ENCODE results near the gene TIPARP.
"Not testable (repeated sequence)": the region's sequence is repeated elsewhere in the genome, so short reads cannot be mapped to it uniquely, and the experiment has no call there.

The TIPARP gene

DNA sequence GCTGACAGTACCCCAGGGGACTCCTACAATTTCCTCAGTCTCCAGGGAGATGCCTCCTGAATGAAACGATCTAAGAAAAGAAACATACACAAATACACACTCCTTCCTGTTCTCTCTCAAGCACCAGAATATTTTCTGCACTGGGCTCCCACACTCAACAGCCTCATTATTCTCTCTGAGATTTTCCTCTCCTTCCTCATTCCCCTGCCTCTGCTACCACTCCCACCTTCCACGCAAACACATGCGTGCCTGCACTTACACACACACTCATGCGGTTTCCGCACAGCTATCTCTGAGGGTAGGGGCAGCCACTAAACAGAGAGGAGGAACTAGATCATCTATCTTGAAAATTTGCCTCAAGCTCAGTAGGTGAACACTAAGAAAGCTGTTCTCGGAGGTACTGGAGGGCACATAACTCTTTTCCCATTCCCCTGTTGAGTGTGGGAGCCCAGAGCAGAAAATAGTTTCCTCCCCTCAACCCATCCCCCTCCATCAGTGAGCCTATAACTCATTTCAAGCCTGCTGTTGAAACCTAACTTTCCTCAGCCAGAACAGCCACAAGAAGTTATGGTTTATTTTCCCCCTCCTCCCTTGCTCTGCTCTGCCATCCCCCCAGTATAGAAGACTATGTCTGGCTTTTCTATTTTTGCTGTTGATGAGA is 30.5 kb upstream of the TIPARP start:
- ChIA-PET CTCF (interaction anchor here (1.2 to 1.8 kb wide), 5 partner anchors 10 to 493 kb away, joined by 4 to 5 read pairs (median 4); partner anchors contain the start of gene SSR3), POLR2A (interaction anchor here (1.1 to 1.5 kb wide), 2 partner anchors 14 to 97 kb away, joined by 3 read pairs; no protein-coding TSS in a partner anchor)
- TF ChIP-seq, protein P1, sequence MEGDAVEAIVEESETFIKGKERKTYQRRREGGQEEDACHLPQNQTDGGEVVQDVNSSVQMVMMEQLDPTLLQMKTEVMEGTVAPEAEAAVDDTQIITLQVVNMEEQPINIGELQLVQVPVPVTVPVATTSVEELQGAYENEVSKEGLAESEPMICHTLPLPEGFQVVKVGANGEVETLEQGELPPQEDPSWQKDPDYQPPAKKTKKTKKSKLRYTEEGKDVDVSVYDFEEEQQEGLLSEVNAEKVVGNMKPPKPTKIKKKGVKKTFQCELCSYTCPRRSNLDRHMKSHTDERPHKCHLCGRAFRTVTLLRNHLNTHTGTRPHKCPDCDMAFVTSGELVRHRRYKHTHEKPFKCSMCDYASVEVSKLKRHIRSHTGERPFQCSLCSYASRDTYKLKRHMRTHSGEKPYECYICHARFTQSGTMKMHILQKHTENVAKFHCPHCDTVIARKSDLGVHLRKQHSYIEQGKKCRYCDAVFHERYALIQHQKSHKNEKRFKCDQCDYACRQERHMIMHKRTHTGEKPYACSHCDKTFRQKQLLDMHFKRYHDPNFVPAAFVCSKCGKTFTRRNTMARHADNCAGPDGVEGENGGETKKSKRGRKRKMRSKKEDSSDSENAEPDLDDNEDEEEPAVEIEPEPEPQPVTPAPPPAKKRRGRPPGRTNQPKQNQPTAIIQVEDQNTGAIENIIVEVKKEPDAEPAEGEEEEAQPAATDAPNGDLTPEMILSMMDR (IDR thresholded peaks at IDR 0.05; ENCODE audit: control extremely low read depth, extremely low read depth, low read depth, missing control alignments): no peak
- peak; percentile 35 for DNase-seq (ENCODE audit: extremely low spot score)

DNA sequence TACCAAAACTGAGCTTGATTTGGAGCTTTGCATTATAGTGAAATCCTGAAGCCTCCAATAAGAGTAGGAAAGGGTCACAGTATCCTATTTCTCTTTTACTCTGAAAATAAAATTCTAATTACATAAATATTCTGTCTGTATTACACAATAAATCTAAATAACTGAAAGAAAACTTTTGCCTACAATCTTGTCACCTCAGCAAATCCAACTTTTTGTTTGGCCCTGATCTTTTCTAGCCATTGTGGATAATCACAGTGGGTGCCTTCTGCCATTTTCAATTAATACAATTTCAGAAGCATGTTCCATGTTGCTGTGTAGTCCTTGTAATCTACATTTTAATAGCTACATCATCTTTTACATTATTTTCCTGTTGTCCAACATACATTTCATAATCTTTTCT is 29.4 kb upstream of the TIPARP start:
- TF ChIP-seq, protein P1 (IDR thresholded peaks at IDR 0.05; ENCODE audit: control extremely low read depth, extremely low read depth, low read depth, missing control alignments): no peak
- POLR2A ChIA-PET: no interaction called here
- CTCF ChIA-PET: interaction anchor here (0.9 to 2.3 kb wide), 8 partner anchors 8 to 438 kb away, joined by 3 to 9 read pairs (median 4); partner anchors contain the start of gene SSR3
- no peak for DNase-seq (ENCODE audit: extremely low spot score)

DNA sequence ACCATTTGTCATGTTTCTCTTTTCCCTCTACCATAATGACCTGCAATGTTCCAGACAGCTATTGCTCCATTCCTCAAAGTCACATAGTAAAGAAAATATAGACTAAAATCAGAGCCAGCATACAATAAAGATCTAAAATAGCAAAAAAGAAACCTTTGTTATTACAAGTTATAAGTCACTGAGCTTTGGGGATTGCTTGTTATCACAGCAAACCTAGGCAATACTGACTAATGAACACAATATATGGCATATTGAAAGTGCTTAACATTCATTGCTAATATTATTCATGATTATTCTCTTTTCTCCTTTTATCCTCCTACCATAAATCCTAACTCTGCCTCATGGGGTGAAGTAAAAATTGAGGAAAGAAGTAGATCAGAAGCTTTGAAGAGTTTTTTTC is 27.4 kb upstream of the TIPARP start:
- ChIA-PET CTCF (interaction anchor here (0.8 to 2.3 kb wide), 6 partner anchors 8 to 481 kb away, joined by 3 to 9 read pairs (median 4); partner anchors contain the start of gene TIPARP), POLR2A (interaction anchor here (0.5 kb wide), 1 partner anchor 493 kb away, joined by 4 read pairs; no protein-coding TSS in a partner anchor)
- DNase-seq (ENCODE audit: extremely low spot score): no peak
- TF ChIP-seq, protein P1 (IDR thresholded peaks at IDR 0.05; ENCODE audit: control extremely low read depth, extremely low read depth, low read depth, missing control alignments): no peak

DNA sequence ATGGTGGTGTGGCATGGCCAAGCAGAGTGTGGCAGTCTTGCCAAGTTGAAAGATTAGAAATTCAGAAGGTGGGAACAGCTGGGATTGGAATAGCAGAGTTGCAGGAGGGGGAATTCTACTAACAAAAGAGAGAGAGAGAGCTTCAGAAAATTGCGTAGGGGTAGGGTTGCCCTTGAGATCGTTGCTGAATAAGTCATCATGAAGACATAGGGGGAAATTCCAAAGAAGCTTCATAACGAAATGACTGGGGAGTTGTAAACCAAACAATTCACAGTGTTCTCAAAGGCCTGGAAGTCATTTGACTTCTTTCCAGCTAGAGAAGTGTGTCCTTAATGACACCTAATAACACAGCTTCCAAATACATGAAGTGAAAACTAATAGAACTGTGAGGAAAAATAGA is 26.3 kb upstream of the TIPARP start:
- CTCF ChIA-PET: interaction anchor here (0.7 to 2.2 kb wide), 10 partner anchors 8 to 489 kb away, joined by 3 to 9 read pairs (median 4); partner anchors contain the start of gene TIPARP
- DNase-seq (ENCODE audit: extremely low spot score): no peak
- TF ChIP-seq, protein P1 (IDR thresholded peaks at IDR 0.05; ENCODE audit: control extremely low read depth, extremely low read depth, low read depth, missing control alignments): no peak
- POLR2A ChIA-PET: no interaction called here

DNA sequence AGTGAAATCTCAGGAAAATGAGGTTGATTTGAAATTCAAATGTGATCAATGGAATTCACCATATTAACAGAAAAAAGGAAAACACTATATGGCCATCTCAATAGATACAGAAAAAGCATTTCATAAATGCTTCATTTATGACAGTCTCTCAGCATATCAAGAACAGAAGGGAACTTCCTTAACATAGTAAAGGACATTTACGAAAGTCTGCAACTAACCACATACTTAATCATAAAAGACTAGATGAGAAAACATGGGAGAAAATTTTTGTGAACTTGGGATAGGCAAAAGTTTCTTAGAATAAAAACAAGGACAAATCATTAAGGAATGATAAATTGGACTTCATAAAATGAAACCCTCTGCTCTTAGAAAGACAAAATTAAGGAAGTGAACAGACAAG is 24.7 kb upstream of the TIPARP start:
- CTCF ChIA-PET: no interaction called here
- POLR2A ChIA-PET: no interaction called here
- TF ChIP-seq, protein P1 (IDR thresholded peaks at IDR 0.05; ENCODE audit: control extremely low read depth, extremely low read depth, low read depth, missing control alignments): no peak
- DNase-seq (ENCODE audit: extremely low spot score): no peak

DNA sequence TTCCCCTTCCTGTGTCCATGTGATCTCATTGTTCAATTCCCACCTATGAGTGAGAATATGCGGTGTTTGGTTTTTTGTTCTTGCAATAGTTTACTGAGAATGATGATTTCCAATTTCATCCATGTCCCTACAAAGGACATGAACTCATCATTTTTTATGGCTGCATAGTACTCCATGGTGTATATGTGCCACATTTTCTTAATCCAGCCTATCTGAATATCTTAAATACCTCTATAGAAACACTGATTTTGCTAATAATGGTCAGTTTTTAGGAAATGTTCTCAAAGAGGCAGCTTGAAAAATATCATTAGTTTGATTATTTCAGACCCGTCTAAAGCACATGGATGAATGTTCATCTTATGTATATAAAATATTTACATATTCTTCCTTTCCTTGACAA is 21.7 kb upstream of the TIPARP start:
- POLR2A ChIA-PET; DNase-seq (ENCODE audit: extremely low spot score): not testable (repeated sequence)
- CTCF ChIA-PET: interaction anchor here (1.4 kb wide), 1 partner anchor 430 kb away, joined by 4 read pairs; no protein-coding TSS in a partner anchor

DNA sequence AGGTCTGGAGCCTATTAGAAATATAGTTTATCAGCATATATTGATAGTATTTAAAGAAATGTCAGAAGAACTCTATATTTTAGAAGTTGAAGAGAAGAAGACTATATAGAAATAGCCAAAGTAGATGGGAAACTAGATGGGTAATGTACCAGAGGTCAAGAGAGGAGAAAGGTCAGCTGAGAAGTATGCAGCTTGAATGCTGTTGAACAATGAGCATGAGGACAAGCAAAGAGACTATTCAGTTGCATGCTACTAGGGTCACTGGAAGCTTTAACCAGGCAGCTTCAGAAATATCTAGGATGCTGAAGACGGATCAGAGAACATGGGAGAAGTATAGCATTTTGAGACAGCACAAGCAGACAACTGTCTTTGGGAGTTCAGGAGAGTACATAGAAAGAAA is 19.6 kb upstream of the TIPARP start:
- ChIA-PET POLR2A (no interaction called here), CTCF (interaction anchor here (0.6 to 3.4 kb wide), 13 partner anchors 9 to 80 kb away, joined by 3 to 16 read pairs (median 4); partner anchors contain the start of gene TIPARP)
- DNase-seq (ENCODE audit: extremely low spot score): no peak
- TF ChIP-seq, protein P1 (IDR thresholded peaks at IDR 0.05; ENCODE audit: control extremely low read depth, extremely low read depth, low read depth, missing control alignments): no peak
